WTC11 (cell line): ENCODE measurements around the gene SLC43A3.

ENCODE experiments used
- ATF3 ChIP-seq: sonication (generic); formaldehyde crosslinking; conservative IDR thresholded peaks from 2 replicates; pipeline ENCODE4 v1.8.1; 2022; ENCODE audit warnings: mild to moderate bottlenecking, missing genetic modification reagents
- CTCF ChIP-seq: fragments of 200-600 bp; IDR thresholded peaks from 2 replicates; pipeline ENCODE4 v1.8.0; 2022; ENCODE audit warnings: antibody characterized with exemption
- HMGA2 ChIP-seq: fragments of 250-450 bp; sonication (Bioruptor Pico); IDR thresholded peaks from 2 replicates; pipeline ENCODE4 v1.4.0; 2021; ENCODE audit warnings: mild to moderate bottlenecking, moderate library complexity
- MAX ChIP-seq: sonication (generic); formaldehyde crosslinking; IDR thresholded peaks from 2 replicates; pipeline ENCODE4 v1.8.0; 2022; ENCODE audit warnings: mild to moderate bottlenecking, missing genetic modification reagents
- SP1 ChIP-seq: sonication (generic); formaldehyde crosslinking; conservative IDR thresholded peaks from 2 replicates; pipeline ENCODE4 v1.8.1; 2022; ENCODE audit warnings: missing genetic modification reagents
- ZSCAN18 ChIP-seq: fragments of 250-450 bp; sonication (Bioruptor Pico); IDR thresholded peaks from 2 replicates; pipeline ENCODE4 v2.1.2; 2022; ENCODE audit warnings: mild to moderate bottlenecking, moderate library complexity

- TF ChIP-seq CTCF: no peak
- TF ChIP-seq ZSCAN18 (CRISPR knock-in tag): no peak
- no peak for TF ChIP-seq MAX (CRISPR knock-in tag)
- no peak for TF ChIP-seq SP1 (CRISPR knock-in tag)
- no peak for TF ChIP-seq ATF3
- no peak for TF ChIP-seq HMGA2 (CRISPR knock-in tag)
These were observed 34.7 kb downstream of the SLC43A3 start for GRCh38 chr11:57392066-57392762.
